H1 (cell line): ENCODE data around the gene ATE1. TPM values are rescaled to one million over a fixed set of nuclear protein-coding genes. Genes with fewer than 3 reads are reported as not detected.
"Not testable (repeated sequence)": the region's sequence is repeated elsewhere in the genome, so short reads cannot be mapped to it uniquely, and the experiment has no call there.

Experiments
- CTCF ChIA-PET: fragments of 300-600 bp; sonication (Branson Sonifier 250); formaldehyde crosslinking; loops from one replicate; lab custom pipeline; 2021; ENCODE audit not compliant: partially characterized antibody; lab: Charles Lee
- POLR2A ChIA-PET: fragments of 300-600 bp; sonication (Branson Sonifier 250); formaldehyde crosslinking; loops from one replicate; lab custom pipeline; 2021; ENCODE audit warnings: inconsistent platforms; ENCODE audit not compliant: partially characterized antibody; lab: Charles Lee
- DNase-seq, 2 experiments: peaks; one replicate each; pipeline versions ENCODE4 v3.0.0 to v3.0.0-alpha.2; 2010 to 2022; ENCODE audit warnings: low spot score in 2 of 2, low read depth in 1 of 2, mixed read lengths in 1 of 2
- FAIRE-seq: peaks from 2 replicates; lab custom pipeline; 2011; peaks lifted over from hg19 to GRCh38; lab: Jason Lieb, UNC
- H2AFZ ChIP-seq: 2 replicates; pipeline ENCODE4 v1.8.1; 2012; ENCODE audit warnings: low read length, inconsistent platforms
- H2AK5ac ChIP-seq: 2 replicates; pipeline ENCODE4 v1.6.1; 2013; ENCODE audit warnings: low read depth, low read length
- H2BK120ac ChIP-seq: replicated peaks from 2 replicates; pipeline ENCODE3; 2013; ENCODE audit warnings: low read depth, low read length, inconsistent platforms
- H2BK12ac ChIP-seq: 2 replicates; pipeline ENCODE4 v1.6.1; 2013; ENCODE audit warnings: low read depth, low read length
- H2BK15ac ChIP-seq: 2 replicates; pipeline ENCODE4 v1.6.1; 2013; ENCODE audit warnings: low read length
- H2BK20ac ChIP-seq: 2 replicates; pipeline ENCODE4 v1.6.1; 2013; ENCODE audit warnings: low read length
- H2BK5ac ChIP-seq: 2 replicates; pipeline ENCODE4 v1.6.1; 2013; ENCODE audit warnings: low read depth, low read length
- H3K14ac ChIP-seq: 2 replicates; pipeline ENCODE4 v1.6.1; 2013; ENCODE audit warnings: inconsistent platforms; ENCODE audit not compliant: insufficient read length
- H3K18ac ChIP-seq: 2 replicates; pipeline ENCODE4 v1.6.1; 2013; ENCODE audit warnings: low read length; ENCODE audit errors: extremely low read depth
- H3K23ac ChIP-seq: 2 replicates; pipeline ENCODE4 v1.6.1; 2013; ENCODE audit warnings: inconsistent platforms; ENCODE audit not compliant: insufficient read length
- H3K23me2 ChIP-seq: 2 replicates; pipeline ENCODE4 v1.6.1; 2013; ENCODE audit warnings: low read depth, low read length
- H3K27ac ChIP-seq: 2 replicates; pipeline ENCODE4 v1.6.1; 2011; ENCODE audit warnings: low read depth, low read length, inconsistent platforms
- H3K27me3 ChIP-seq, 4 experiments: replicated peaks in 1 of 4; 1 replicate in 1 of 4; 2 replicates in 3 of 4; pipeline versions ENCODE4 v1.6.1 to v1.8.1; 2011 to 2013; ENCODE audit warnings: low read length in 3 of 4, mild to moderate bottlenecking in 3 of 4, inconsistent platforms in 2 of 4, mixed read lengths in 2 of 4, moderate library complexity in 1 of 4; ENCODE audit not compliant: control insufficient read depth in 3 of 4, insufficient read depth in 3 of 4; ENCODE audit errors: extremely low read depth in 1 of 4
- H3K36me3 ChIP-seq, 4 experiments: 2 replicates each; pipeline versions ENCODE4 v1.6.1 to v1.8.1; 2011 to 2013; ENCODE audit warnings: mild to moderate bottlenecking in 4 of 4, low read length in 3 of 4, moderate library complexity in 2 of 4, control low read depth in 1 of 4, inconsistent platforms in 1 of 4; ENCODE audit not compliant: insufficient read depth in 4 of 4, control insufficient read depth in 2 of 4
- H3K4ac ChIP-seq: replicated peaks from 2 replicates; pipeline ENCODE3; 2013; ENCODE audit warnings: low read length, low read depth, mixed read lengths, inconsistent platforms; ENCODE audit not compliant: insufficient read length
- H3K4me1 ChIP-seq, 4 experiments: replicated peaks in 1 of 4; 1 replicate in 1 of 4; 2 replicates in 3 of 4; pipeline versions ENCODE4 v1.6.1 to v1.8.1; 2011 to 2013; ENCODE audit warnings: low read length in 3 of 4, inconsistent platforms in 2 of 4, mixed read lengths in 1 of 4; ENCODE audit not compliant: insufficient read depth in 4 of 4, control insufficient read depth in 3 of 4
- H3K4me2 ChIP-seq, 2 experiments: 2 replicates each; pipeline versions ENCODE4 v1.6.1 to v1.8.1; 2011 to 2013; ENCODE audit warnings: low read depth in 2 of 2, low read length in 2 of 2, control low read depth in 1 of 2, inconsistent platforms in 1 of 2, mild to moderate bottlenecking in 1 of 2; ENCODE audit not compliant: insufficient read depth in 1 of 2
- H3K4me3 ChIP-seq, 4 experiments: fragments of 200-600, 300-600 bp in 1 of 4; sonication (generic), shearing (Covaris generic), sonication (Bioruptor Twin) in 1 of 4; 2 replicates each; pipeline versions ENCODE4 v1.5.1 to v1.8.1; 2011 to 2016; ENCODE audit warnings: low read length in 4 of 4, low read depth in 3 of 4, control low read depth in 2 of 4, inconsistent platforms in 2 of 4, mild to moderate bottlenecking in 2 of 4, mixed read lengths in 1 of 4, moderate library complexity in 1 of 4; ENCODE audit not compliant: insufficient read depth in 2 of 4; ENCODE audit errors: extremely low read depth in 1 of 4
- H3K56ac ChIP-seq: replicated peaks from 2 replicates; pipeline ENCODE3; 2013; ENCODE audit warnings: low read depth, mild to moderate bottlenecking, mixed read lengths, low read length, inconsistent platforms; ENCODE audit not compliant: insufficient read length
- H3K79me1 ChIP-seq: 2 replicates; pipeline ENCODE4 v1.6.1; 2013; ENCODE audit warnings: low read depth, low read length, control low read depth
- H3K79me2 ChIP-seq, 2 experiments: 2 replicates each; pipeline versions ENCODE4 v1.6.1 to v1.8.1; 2012 to 2013; ENCODE audit warnings: low read length in 2 of 2, mild to moderate bottlenecking in 2 of 2, inconsistent platforms in 1 of 2; ENCODE audit not compliant: insufficient read depth in 2 of 2, control insufficient read depth in 1 of 2
- H3K9ac ChIP-seq, 4 experiments: replicated peaks in 1 of 4; 1 replicate in 1 of 4; 2 replicates in 3 of 4; pipeline versions ENCODE4 v1.6.1 to v1.8.1; 2011 to 2013; ENCODE audit warnings: low read depth in 3 of 4, low read length in 3 of 4, control low read depth in 2 of 4, mild to moderate bottlenecking in 2 of 4, moderate library complexity in 2 of 4, inconsistent platforms in 1 of 4; ENCODE audit errors: extremely low read depth in 1 of 4
- H3K9me3 ChIP-seq, 2 experiments: 2 replicates each; pipeline versions ENCODE4 v1.6.1 to v1.8.1; 2012 to 2013; ENCODE audit warnings: mild to moderate bottlenecking in 2 of 2, moderate library complexity in 2 of 2, control low read depth in 1 of 2, inconsistent platforms in 1 of 2, low read depth in 1 of 2, low read length in 1 of 2, mixed read lengths in 1 of 2; ENCODE audit not compliant: insufficient read depth in 2 of 2
- H4K20me1 ChIP-seq, 2 experiments: replicated peaks in 1 of 2; 2 replicates each; pipeline versions ENCODE3 to v1.8.1; 2011 to 2013; ENCODE audit warnings: inconsistent platforms in 2 of 2, low read length in 2 of 2, mild to moderate bottlenecking in 1 of 2; ENCODE audit not compliant: insufficient read depth in 2 of 2, control insufficient read depth in 1 of 2
- H4K5ac ChIP-seq: 2 replicates; pipeline ENCODE4 v1.6.1; 2013; ENCODE audit warnings: low read length, low read depth, mixed read lengths, inconsistent platforms; ENCODE audit not compliant: insufficient read length
- H4K8ac ChIP-seq: 2 replicates; pipeline ENCODE4 v1.8.0; 2013; ENCODE audit warnings: mild to moderate bottlenecking, moderate library complexity, low read length, inconsistent platforms; ENCODE audit not compliant: insufficient read depth; ENCODE audit errors: extremely low read depth
- H4K91ac ChIP-seq: replicated peaks from 2 replicates; pipeline ENCODE3; 2013; ENCODE audit warnings: low read length, mixed read lengths, inconsistent platforms; ENCODE audit not compliant: insufficient read length
- WGBS, 2 experiments: shearing (Covaris generic) in 1 of 2; methylation state at CpG; one replicate each; pipeline versions ENCODE4 v1.1.6 to v1.1.7; 2013 to 2015; ENCODE audit warnings: low lambda C conversion rate in 2 of 2, mixed read lengths in 2 of 2, inconsistent platforms in 1 of 2, low coverage in 1 of 2, missing lambda C conversion rate in 1 of 2; ENCODE audit not compliant: insufficient replicate concordance in 2 of 2, insufficient coverage in 1 of 2, insufficient read length in 1 of 2; ENCODE audit errors: extremely low coverage in 1 of 2, missing lambda C conversion rate in 1 of 2; 5-methylcytosine and 5-hydroxymethylcytosine counted together
- polyA plus RNA-seq, 7 experiments: library from polyadenylated mRNA; depleted of rRNA in 3 of 7; stranded (reverse) in 5 of 7; unstranded in 2 of 7; fragments of >200 nt in 5 of 7; fragments of 200-250 nt in 2 of 7; gene quantifications; 1 replicate in 5 of 7; 2 replicates in 1 of 7; 4 replicates in 1 of 7; pipeline versions ENCODE4 v1.2.1 to v1.2.3, GENCODE V29; 2011 to 2013; ENCODE audit warnings: missing spikeins in 2 of 7, mixed read lengths in 2 of 7
- total RNA-seq: library from RNA; stranded (reverse); fragmentation: NEBNext Ultra II Directional; extraction: Animal tissue kit (Norgen Biotek cat#: 25700); gene quantifications from 2 replicates; pipeline ENCODE4 v1.2.1, GENCODE V29; 2021

The ATE1 gene
- total and polyA plus RNA-seq, 2 of the 8 experiments (the other 6 are each of a cell fraction or from before 2014, with no cell fraction given) = 8.8 to 26.9 TPM

DNA sequence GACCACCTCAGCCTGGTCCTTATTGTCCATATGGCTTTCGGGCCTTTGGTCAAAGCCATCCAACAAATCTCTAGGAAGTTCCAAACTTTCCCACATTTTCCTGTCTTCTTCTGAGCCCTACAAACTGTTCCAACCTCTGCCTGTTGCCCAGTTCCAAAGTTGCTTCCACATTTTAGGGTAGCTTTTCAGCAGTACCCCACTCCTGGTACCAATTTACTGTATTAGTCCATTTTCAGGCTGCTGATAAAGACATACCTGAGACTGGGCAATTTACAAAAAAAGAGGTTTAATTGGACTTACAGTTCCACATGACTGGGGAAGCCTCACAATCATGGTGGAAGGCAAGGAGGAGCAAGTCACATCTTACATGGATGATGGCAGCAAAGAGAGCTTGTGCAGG lies 170.6 kb downstream of the ATE1 start:
- H3K79me2 ChIP-seq, H4K20me1 ChIP-seq, H3K18ac ChIP-seq, H3K4ac ChIP-seq, H3K27ac ChIP-seq, H3K14ac ChIP-seq, H2AK5ac ChIP-seq, H3K27me3 ChIP-seq, H2BK12ac ChIP-seq, H4K91ac ChIP-seq, H3K4me2 ChIP-seq, H3K4me1 ChIP-seq, H2BK15ac ChIP-seq, H3K56ac ChIP-seq, H3K23ac ChIP-seq, H4K8ac ChIP-seq, H3K23me2 ChIP-seq, H3K79me1 ChIP-seq, H2AFZ ChIP-seq, H3K9ac ChIP-seq, CTCF ChIA-PET, H3K4me3 ChIP-seq, H2BK5ac ChIP-seq, POLR2A ChIA-PET, H4K5ac ChIP-seq, H2BK120ac ChIP-seq, FAIRE-seq, DNase-seq, H2BK20ac ChIP-seq: not testable (repeated sequence)
- WGBS, 2 experiments = 92% methylated on average over 1 of the region's 1 CpG; no CpG with 5 or more reads in 1 of the 2 experiments
- peaks cover 35 to 46% of the 10 kb centered on the region in 2 experiments for H3K9me3 ChIP-seq
- peaks cover 0 to 27% (median 4%) of the 10 kb centered on the region in 4 experiments; a peak in 3 of 8 replicates for H3K36me3 ChIP-seq

GRCh38 chr10:121755496-121755895 lies 172.3 kb downstream of the ATE1 start:
- Histone ChIP-seq H3K36me3 (peaks cover 0 to 25% (median 4%) of the 10 kb centered on the region in 4 experiments; a peak in 3 of 8 replicates), H3K9me3 (peaks cover 32 to 45% of the 10 kb centered on the region in 2 experiments)
- DNase-seq, FAIRE-seq, H2AFZ ChIP-seq, H2BK5ac ChIP-seq, H3K27me3 ChIP-seq, H3K4me1 ChIP-seq, H4K91ac ChIP-seq, H3K23me2 ChIP-seq, POLR2A ChIA-PET, H2BK12ac ChIP-seq, H3K79me1 ChIP-seq, H3K4ac ChIP-seq, H3K4me2 ChIP-seq, H3K18ac ChIP-seq, H2AK5ac ChIP-seq, H3K27ac ChIP-seq, H4K5ac ChIP-seq, H2BK20ac ChIP-seq, H3K4me3 ChIP-seq, CTCF ChIA-PET, H3K23ac ChIP-seq, H3K56ac ChIP-seq, H2BK120ac ChIP-seq, H3K14ac ChIP-seq, H4K20me1 ChIP-seq, H3K9ac ChIP-seq, H4K8ac ChIP-seq, H2BK15ac ChIP-seq, H3K79me2 ChIP-seq: not testable (repeated sequence)
- WGBS, 2 experiments = 90% methylated on average over 2 of the region's 2 CpGs; no CpG with 5 or more reads in 1 of the 2 experiments
